CD4-positive, alpha-beta T cell treated with Interleukin-15 for 4 hours (primary cell): ENCODE data around the gene STRA8.

Experiments
- DNase-seq: peaks from one replicate; pipeline ENCODE4 v3.0.0-alpha.2; 2020; ENCODE audit warnings: low spot score

Gene STRA8

GRCh38 chr7:135238112-135238744 lies 4.6 kb downstream of the STRA8 start:
- no peak for DNase-seq

DNA sequence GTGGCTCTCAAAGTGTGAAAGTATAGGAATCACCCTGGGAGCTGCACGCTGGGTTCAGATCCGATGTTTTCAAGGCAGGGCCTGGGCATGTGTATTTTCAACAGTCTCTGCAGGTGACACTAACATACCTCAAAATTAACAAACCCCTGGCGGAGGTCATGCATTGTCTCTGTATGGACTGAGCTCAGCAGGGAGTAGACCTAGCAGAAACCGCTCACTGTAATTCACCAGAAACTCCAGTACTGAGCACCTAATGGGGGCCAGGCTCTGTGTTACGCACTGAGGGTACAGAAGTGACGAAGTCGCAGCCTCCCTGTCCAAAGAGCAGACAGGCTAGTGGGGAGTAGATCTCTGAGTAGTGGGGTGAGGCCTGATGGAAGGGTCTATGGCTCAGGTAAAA lies 5.6 kb downstream of the STRA8 start:
- no peak for DNase-seq

DNA sequence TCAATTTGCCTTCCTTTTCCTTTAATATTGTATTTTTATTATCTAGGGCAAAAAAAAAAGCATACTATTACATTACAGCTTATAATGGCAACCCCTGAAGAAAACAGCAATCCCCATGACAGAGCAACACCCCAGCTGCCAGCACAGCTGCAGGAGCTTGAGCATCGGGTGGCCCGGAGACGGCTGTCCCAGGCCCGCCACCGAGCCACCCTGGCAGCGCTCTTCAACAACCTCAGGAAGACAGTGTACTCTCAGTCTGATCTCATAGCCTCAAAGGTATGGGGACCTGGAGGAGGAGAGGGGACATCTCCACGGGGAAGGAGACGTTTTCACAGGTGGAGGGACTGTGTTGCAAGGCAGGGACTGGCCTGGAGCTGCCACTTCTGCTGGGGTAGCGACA lies 6.8 kb downstream of the STRA8 start:
- no peak for DNase-seq

- DNase-seq = no peak
These were observed 8.6 kb downstream of the STRA8 start for GRCh38 chr7:135242096-135242684.

- no peak for DNase-seq
These were observed 11.9 kb downstream of the STRA8 start for GRCh38 chr7:135245226-135246190.

DNA sequence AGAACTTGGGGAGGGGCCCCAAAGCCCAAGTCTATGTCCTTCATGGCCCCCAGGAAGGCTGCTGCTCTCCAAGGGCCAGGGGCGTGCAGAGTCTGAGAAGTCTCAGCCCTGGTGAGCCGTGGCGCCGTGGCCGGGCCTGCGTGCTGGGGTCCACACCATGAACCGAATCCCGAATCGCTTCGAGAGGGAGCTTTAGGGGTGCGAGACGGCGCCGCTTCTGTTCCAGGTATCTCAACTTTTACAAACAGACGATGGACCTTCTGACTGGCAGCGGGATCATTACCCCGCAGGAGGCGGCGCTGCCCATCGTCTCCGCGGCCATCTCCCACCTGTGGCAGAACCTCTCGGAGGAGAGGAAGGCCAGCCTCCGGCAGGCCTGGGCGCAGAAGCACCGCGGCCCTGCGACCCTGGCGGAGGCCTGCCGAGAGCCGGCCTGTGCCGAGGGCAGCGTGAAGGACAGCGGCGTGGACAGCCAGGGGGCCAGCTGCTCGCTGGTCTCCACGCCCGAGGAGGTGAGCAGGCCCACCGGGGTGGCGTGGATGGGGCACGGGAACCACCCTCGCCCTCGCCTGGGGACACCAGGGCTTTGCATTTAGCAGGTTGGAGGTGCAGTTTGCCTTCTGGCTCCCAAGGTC lies 12.7 kb downstream of the STRA8 start:
- DNase-seq = no peak

- no peak for DNase-seq
These were observed 14.3 kb downstream of the STRA8 start for GRCh38 chr7:135247746-135248471.

DNA sequence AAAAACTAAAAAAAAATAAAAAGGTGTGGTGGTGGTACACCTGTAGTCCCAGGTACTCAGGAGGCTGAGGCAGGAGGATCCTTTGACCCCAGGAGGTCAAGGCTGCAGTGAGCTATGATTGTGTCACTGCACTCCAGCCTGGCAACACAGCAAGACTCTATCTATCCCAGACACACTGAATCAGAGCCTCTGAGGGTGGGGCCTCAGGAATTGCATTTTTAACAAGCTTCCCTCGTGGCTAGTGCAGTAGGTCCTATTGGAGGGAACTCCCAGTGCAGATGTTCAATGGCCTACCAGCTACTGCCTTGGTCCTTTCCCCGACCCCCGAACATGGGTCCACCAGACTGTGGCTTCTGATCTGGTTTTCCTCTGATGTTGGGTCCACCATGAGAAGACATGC lies 14.9 kb downstream of the STRA8 start:
- DNase-seq = no peak

DNA sequence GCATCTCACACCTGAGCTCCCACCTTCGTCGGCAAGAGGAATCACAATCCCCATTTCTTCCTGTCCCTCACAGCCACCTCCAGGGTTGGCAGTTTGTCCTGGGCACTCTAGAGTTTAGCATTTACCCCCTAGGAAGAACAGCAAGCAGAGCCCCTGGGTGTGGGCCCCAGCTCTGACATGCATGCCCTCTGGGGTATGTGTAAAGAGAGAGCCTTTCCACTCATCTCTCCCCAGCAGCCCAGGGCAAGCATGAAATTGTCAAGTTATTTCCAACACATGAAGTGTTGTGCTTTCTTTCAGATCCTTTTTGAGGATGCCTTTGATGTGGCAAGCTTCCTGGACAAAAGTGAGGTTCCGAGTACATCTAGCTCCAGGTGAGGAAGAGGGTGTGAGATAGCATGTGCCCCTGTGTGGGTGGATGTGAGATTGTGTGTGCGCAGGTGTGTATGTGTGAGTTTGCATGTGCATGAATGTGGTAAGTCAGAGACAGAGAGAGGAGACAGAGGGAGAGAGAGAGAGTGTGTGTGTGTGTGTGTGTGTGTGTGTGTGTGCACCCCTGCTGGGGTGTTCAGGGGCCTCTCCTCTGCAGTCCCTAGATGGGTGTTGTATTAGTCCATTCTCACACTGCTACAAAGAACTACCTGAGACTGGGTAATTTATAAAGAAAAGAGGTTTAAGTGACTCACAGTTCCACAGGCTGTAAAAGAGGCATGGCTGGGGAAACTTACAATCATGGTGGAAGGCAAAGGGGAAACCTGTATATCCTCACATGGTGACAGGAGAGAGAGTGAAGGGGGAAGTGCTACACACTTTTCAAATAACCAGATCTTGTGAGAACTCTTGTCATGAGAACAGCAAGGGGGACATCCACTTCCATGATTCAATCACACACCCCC lies 18.1 kb downstream of the STRA8 start:
- DNase-seq = no peak

GRCh38 chr7:135253851-135254771 lies 20.5 kb downstream of the STRA8 start:
- no peak for DNase-seq

GRCh38 chr7:135257790-135258189 lies 24.2 kb downstream of the STRA8 start:
- DNase-seq = no peak

- DNase-seq = no peak
These were observed 24.9 kb downstream of the STRA8 start for GRCh38 chr7:135258585-135258984.

DNA sequence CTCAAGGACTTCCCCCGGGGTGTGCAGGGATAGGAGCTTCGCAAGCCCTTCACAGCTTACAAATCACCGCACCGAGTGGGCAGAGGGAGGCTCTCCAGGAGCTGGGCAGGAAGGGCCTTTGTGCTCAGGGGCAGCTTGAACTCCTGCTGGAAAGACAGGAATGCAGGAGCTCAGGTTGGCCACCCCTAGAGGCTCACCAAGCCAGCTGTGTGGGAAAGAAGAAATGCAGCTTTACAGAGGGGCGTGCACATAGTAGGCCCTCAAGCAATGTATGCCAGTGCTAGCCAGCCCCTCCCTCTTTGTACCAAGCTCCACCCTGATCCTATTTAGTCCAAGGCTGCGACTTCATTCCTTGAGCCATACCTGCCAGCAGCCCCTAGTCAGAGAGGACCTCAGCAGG lies 26.1 kb downstream of the STRA8 start:
- no peak for DNase-seq

DNA sequence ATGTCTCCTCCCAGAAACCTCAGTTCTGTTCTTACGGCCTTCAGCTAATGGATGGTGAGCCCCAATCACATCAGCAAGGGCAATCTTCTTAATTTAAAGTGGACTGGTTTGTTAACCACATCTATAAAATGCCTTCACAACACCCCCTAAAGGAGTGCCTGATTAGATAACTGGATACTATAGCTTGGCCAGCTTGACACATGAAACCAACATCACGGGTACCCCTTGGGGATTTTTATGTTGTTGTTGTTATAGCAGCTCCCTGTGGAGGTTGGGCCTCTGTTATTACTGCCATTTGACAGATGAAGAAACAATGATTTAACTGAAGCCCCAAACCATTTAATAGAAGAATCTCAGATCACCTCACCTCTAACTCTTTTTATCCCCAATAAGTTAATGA lies 26.8 kb downstream of the STRA8 start:
- DNase-seq = no peak

DNA sequence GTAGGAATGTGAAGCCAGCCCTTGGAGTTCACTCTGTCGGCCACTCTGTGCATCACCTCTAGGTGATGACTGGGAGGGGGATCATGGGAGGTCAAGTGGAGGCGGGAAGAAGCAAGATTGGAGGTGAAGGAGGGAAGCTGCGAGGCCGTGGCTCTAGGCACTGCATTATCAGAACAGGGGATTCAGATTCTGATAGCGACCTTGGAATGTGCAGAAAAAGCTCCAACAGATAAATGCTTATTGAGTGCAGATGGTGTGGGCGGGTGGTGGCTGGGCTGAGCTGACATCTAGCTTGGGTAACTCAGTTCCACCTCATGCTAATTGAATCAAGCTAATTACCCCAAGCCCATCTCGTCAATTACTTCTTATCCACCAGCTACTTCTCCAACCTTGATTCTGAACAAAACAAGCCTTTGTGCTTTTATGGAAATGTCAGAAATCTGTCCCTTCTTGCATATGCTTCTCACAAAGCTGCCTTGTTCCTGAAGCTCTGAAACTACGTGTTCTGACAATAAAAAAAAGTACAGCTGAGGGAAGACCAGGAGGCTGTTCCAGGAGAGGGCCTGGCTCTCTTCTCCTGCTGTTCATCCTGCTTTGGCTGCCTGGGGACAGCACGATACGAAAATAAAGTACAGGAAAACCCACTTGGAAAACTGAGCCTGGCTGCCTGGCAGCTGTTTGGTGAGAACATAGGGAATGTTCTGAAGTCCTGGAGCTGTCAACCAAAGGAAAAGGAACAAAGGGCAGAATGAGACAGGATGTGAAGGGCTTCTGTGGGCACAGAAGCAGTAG lies 27.5 kb downstream of the STRA8 start:
- DNase-seq = no peak

- DNase-seq = no peak
These were observed 29.1 kb downstream of the STRA8 start for GRCh38 chr7:135262623-135263320.

DNA sequence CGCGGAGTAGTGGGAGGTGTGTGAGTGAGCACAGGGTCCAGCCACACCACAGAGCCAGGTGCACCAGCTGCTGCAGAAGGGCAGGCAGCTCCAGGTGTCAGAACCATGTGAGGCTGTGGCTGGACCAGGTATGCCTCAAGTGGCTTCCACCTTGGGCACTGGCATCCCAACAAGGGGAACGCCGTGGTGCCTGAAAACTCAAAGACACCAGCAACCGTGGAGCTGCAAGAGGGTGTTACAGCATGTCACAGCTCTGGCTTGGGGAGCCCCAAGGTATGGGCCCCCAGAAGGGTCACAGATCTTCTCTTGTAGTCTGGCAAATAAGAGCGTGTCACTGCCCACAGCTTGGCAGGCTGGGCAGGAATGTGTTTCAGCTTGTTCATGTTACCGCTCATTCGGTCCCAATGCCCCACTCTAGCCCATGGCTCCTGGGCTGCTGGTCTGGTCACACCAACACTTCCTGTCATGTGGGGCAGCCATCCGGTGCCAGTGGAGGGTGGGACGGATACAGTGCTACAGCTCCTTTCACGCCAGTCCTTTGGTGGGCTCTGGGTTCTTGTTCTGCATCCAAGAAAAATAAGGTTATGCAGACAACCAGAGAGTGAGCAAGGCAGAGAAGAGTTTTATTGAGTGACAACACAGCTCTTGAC lies 29.8 kb downstream of the STRA8 start:
- DNase-seq = no peak

GRCh38 chr7:135265637-135266036 lies 32.0 kb downstream of the STRA8 start:
- DNase-seq = no peak
